HepG2 (cell line): ENCODE measurements around the gene ARID3C. TPM values are rescaled to one million over a fixed set of nuclear protein-coding genes. Genes with fewer than 3 reads are reported as not detected.

Experiments used
- GATAD1 ChIP-seq: IDR thresholded peaks from 2 replicates; pipeline ENCODE4 v1.6.1; 2016; ENCODE audit warnings: missing genetic modification reagents, missing compliant biosample characterization
- KAT8 ChIP-seq: IDR thresholded peaks from 2 replicates; pipeline ENCODE4 v1.6.1; 2016; ENCODE audit warnings: missing genetic modification reagents, missing compliant biosample characterization
- KDM3A ChIP-seq: IDR thresholded peaks from 2 replicates; pipeline ENCODE4 v1.6.1; 2018; ENCODE audit warnings: low read depth, missing compliant biosample characterization
- SALL1 ChIP-seq: sonication (generic); formaldehyde crosslinking; IDR thresholded peaks from 2 replicates; pipeline ENCODE4 v1.8.0; 2022; ENCODE audit warnings: mild to moderate bottlenecking, missing genetic modification reagents
- STAG1 ChIP-seq: sonication (generic); formaldehyde crosslinking; IDR thresholded peaks from 2 replicates; pipeline ENCODE4 v1.4.0; 2020; ENCODE audit warnings: missing genetic modification reagents
- TSC22D2 ChIP-seq: sonication (generic); formaldehyde crosslinking; IDR thresholded peaks from 2 replicates; pipeline ENCODE4 v1.5.1; 2020; ENCODE audit warnings: missing genetic modification reagents, mild to moderate bottlenecking, borderline replicate concordance
- ZBTB25 ChIP-seq: IDR thresholded peaks from 2 replicates; pipeline ENCODE4 v1.6.1; 2018; ENCODE audit warnings: missing genetic modification reagents
- ZBTB7B ChIP-seq: sonication (generic); formaldehyde crosslinking; IDR thresholded peaks from 2 replicates; pipeline ENCODE4 v1.4.0; 2020; ENCODE audit warnings: missing genetic modification reagents
- ZFAT ChIP-seq: sonication (generic); formaldehyde crosslinking; conservative IDR thresholded peaks from 2 replicates; pipeline ENCODE4 v1.8.1; 2023; ENCODE audit warnings: missing genetic modification reagents, inconsistent platforms
- ZNF350 ChIP-seq: sonication (generic); formaldehyde crosslinking; IDR thresholded peaks from 2 replicates; pipeline ENCODE4 v1.4.0; 2020; ENCODE audit warnings: mild to moderate bottlenecking, low read depth, missing genetic modification reagents, borderline replicate concordance
- ZNF687 ChIP-seq: sonication (generic); formaldehyde crosslinking; IDR thresholded peaks from 2 replicates; pipeline ENCODE4 v1.5.1; 2020; ENCODE audit warnings: mild to moderate bottlenecking, missing genetic modification reagents, moderate library complexity
- ZNF768 ChIP-seq: sonication (generic); formaldehyde crosslinking; IDR thresholded peaks from 2 replicates; pipeline ENCODE4 v1.4.0; 2020; ENCODE audit warnings: missing genetic modification reagents
- ZNF777 ChIP-seq: sonication (generic); formaldehyde crosslinking; IDR thresholded peaks from 2 replicates; pipeline ENCODE4 v1.4.0; 2020; ENCODE audit warnings: missing genetic modification reagents
- polyA plus RNA-seq, 8 experiments: library from polyadenylated mRNA; depleted of rRNA in 3 of 8; stranded (reverse) in 7 of 8; unstranded in 1 of 8; fragments of >200 nt; fragmentation: Illumina TruSeq in 4 of 8; extraction: Trizol in 4 of 8; gene quantifications; 2 replicates each; pipeline versions ENCODE4 v1.2.1 to v1.2.3, GENCODE V29; 2011 to 2016; ENCODE audit warnings: low read depth in 4 of 8, missing spikeins in 1 of 8, mixed read lengths in 1 of 8; ENCODE audit not compliant: insufficient read depth in 1 of 8
- total RNA-seq, 5 experiments: library from RNA; depleted of rRNA; stranded (reverse); fragments of >200 nt; fragmentation: Illumina TruSeq; extraction: Trizol; gene quantifications; 2 replicates each; pipeline ENCODE4 v1.2.3, GENCODE V29; 2016; ENCODE audit warnings: low read depth in 1 of 5
- TF ChIP-seq, protein P1 (sequence below): sonication (generic); formaldehyde crosslinking; IDR thresholded peaks from 2 replicates; pipeline ENCODE4 v1.4.0; 2020; ENCODE audit warnings: missing genetic modification reagents, borderline replicate concordance
- TF ChIP-seq, protein P2 (sequence below): sonication (generic); formaldehyde crosslinking; IDR thresholded peaks from 2 replicates; pipeline ENCODE4 v1.4.0; 2020; ENCODE audit warnings: missing genetic modification reagents, borderline replicate concordance
- TF ChIP-seq, protein P3 (sequence below): sonication (generic); IDR thresholded peaks from 2 replicates; pipeline ENCODE4 v1.6.1; 2016; ENCODE audit warnings: low read depth, borderline replicate concordance

Gene ARID3C
- total and polyA plus RNA-seq, 2 of the 13 experiments (the other 11 are each of a cell fraction or from before 2014, with no cell fraction given): not detected

DNA sequence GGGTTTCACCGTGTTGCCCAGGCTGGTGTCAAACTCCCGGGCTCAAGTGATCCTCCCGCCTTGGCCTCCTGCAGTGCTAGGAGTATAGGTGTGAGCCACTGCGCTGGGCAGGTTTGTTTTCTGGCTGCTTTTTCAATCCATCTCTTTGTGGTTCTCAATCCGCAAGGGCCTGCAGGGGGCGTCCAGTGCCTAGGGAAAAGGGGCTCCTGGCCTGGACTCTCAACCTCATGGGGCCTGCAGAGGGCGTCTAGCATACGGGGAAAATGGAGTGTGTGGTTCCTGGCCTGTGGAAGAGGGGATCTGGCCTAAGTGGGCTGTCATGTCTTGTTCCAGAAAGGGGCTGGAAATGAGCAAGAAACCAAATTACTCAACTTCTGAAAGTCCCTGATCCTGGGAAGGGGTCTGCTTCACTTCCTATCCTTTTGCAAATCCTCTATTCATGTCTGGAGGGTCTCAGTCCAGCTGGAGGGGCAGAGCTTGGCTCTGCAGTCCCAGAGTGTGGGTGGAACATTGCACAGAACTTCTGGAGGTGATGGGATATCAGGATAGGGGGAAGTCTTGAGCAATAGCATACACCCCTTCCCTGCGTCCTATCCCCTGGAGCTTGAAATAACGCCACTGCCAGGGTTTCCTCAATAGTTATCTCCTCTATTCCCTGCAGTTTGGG lies 46.3 kb upstream of the ARID3C start (continued):
- TF ChIP-seq, protein P1, sequence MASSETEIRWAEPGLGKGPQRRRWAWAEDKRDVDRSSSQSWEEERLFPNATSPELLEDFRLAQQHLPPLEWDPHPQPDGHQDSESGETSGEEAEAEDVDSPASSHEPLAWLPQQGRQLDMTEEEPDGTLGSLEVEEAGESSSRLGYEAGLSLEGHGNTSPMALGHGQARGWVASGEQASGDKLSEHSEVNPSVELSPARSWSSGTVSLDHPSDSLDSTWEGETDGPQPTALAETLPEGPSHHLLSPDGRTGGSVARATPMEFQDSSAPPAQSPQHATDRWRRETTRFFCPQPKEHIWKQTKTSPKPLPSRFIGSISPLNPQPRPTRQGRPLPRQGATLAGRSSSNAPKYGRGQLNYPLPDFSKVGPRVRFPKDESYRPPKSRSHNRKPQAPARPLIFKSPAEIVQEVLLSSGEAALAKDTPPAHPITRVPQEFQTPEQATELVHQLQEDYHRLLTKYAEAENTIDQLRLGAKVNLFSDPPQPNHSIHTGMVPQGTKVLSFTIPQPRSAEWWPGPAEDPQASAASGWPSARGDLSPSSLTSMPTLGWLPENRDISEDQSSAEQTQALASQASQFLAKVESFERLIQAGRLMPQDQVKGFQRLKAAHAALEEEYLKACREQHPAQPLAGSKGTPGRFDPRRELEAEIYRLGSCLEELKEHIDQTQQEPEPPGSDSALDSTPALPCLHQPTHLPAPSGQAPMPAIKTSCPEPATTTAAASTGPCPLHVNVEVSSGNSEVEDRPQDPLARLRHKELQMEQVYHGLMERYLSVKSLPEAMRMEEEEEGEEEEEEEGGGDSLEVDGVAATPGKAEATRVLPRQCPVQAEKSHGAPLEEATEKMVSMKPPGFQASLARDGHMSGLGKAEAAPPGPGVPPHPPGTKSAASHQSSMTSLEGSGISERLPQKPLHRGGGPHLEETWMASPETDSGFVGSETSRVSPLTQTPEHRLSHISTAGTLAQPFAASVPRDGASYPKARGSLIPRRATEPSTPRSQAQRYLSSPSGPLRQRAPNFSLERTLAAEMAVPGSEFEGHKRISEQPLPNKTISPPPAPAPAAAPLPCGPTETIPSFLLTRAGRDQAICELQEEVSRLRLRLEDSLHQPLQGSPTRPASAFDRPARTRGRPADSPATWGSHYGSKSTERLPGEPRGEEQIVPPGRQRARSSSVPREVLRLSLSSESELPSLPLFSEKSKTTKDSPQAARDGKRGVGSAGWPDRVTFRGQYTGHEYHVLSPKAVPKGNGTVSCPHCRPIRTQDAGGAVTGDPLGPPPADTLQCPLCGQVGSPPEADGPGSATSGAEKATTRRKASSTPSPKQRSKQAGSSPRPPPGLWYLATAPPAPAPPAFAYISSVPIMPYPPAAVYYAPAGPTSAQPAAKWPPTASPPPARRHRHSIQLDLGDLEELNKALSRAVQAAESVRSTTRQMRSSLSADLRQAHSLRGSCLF (CRISPR knock-in tag): no peak
- TF ChIP-seq ZNF777 (CRISPR knock-in tag) (0 out of 2 replicates have a peak, but pooled peaks have one; percentile 40), KDM3A (CRISPR knock-in tag) (peak; percentile 67; the same call in 1 of the 2 replicates), ZBTB25 (CRISPR knock-in tag) (peak; percentile 75; the same call in 1 of the 2 replicates), GATAD1 (CRISPR knock-in tag) (0 out of 2 replicates have a peak, but pooled peaks have one; percentile 15), TSC22D2 (CRISPR knock-in tag) (0 out of 2 replicates have a peak, but pooled peaks have one; percentile 49), KAT8 (peak; percentile 62; the same call in 1 of the 2 replicates), ZBTB7B (CRISPR knock-in tag) (0 out of 2 replicates have a peak, but pooled peaks have one; percentile 34), ZNF687 (CRISPR knock-in tag) (peak; percentile 29), ZNF768 (CRISPR knock-in tag) (0 out of 2 replicates have a peak, but pooled peaks have one; percentile 17), STAG1 (CRISPR knock-in tag) (peak; percentile 95), ZFAT (CRISPR knock-in tag) (0 out of 2 replicates have a peak, but pooled peaks have one; percentile 47), ZNF350 (CRISPR knock-in tag) (peak; percentile 49; the same call in 1 of the 2 replicates), SALL1 (CRISPR knock-in tag) (peak; percentile 58; the same call in 1 of the 2 replicates)
- TF ChIP-seq, protein P2, sequence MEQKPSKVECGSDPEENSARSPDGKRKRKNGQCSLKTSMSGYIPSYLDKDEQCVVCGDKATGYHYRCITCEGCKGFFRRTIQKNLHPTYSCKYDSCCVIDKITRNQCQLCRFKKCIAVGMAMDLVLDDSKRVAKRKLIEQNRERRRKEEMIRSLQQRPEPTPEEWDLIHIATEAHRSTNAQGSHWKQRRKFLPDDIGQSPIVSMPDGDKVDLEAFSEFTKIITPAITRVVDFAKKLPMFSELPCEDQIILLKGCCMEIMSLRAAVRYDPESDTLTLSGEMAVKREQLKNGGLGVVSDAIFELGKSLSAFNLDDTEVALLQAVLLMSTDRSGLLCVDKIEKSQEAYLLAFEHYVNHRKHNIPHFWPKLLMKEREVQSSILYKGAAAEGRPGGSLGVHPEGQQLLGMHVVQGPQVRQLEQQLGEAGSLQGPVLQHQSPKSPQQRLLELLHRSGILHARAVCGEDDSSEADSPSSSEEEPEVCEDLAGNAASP: peak; percentile 43; the same call in 1 of the 2 replicates
- TF ChIP-seq, protein P3, sequence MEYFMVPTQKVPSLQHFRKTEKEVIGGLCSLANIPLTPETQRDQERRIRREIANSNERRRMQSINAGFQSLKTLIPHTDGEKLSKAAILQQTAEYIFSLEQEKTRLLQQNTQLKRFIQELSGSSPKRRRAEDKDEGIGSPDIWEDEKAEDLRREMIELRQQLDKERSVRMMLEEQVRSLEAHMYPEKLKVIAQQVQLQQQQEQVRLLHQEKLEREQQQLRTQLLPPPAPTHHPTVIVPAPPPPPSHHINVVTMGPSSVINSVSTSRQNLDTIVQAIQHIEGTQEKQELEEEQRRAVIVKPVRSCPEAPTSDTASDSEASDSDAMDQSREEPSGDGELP: no peak
